ENCODE data around the gene NKX2-1. TPM values are rescaled to one million over a fixed set of nuclear protein-coding genes. Genes with fewer than 3 reads are reported as not detected.

The NKX2-1 gene
- total RNA-seq, 1 donor from 2014 or later: not detected

DNA sequence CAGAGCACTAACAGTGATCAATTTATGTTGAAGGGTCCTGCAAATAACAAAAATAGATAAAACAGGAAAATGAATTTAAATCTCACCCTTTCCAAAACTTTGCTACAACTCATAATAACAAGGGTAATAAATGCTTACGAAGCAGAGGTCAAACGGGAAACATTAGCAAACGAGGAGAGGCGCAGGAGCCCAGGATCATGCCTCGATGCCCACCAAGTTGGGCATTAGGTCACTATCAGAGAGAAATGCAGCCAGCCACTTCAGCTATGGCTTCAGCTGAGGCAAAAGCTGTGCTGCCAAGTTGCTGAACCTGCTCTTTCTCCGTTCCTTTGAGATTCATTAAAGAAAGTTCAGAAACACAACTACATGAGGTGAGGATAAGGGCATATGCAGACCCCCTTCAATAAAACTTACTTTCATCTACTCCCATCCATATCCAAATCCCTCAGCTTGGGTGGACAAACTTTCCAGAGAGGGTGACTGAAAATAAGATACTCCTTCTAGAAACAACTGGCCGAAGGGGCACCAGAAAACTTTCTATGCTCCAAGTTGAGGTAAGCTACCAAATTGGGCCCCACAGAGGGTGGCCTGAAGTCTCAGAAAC is 7.9 kb downstream of the NKX2-1 start:
- H3K4me3 Mint-ChIP-seq (ENCODE audit: unreplicated experiment): no peak overlapping the region
- H3K36me3 Mint-ChIP-seq (ENCODE audit: low read depth, unreplicated experiment): no peaks in the 10 kb centered on the region
- no peaks in the 10 kb centered on the region for H3K9me3 Mint-ChIP-seq (ENCODE audit: unreplicated experiment)
- peaks cover 58% of the 10 kb centered on the region for H3K27me3 Mint-ChIP-seq (ENCODE audit: unreplicated experiment)
- TF ChIP-seq, protein P1, sequence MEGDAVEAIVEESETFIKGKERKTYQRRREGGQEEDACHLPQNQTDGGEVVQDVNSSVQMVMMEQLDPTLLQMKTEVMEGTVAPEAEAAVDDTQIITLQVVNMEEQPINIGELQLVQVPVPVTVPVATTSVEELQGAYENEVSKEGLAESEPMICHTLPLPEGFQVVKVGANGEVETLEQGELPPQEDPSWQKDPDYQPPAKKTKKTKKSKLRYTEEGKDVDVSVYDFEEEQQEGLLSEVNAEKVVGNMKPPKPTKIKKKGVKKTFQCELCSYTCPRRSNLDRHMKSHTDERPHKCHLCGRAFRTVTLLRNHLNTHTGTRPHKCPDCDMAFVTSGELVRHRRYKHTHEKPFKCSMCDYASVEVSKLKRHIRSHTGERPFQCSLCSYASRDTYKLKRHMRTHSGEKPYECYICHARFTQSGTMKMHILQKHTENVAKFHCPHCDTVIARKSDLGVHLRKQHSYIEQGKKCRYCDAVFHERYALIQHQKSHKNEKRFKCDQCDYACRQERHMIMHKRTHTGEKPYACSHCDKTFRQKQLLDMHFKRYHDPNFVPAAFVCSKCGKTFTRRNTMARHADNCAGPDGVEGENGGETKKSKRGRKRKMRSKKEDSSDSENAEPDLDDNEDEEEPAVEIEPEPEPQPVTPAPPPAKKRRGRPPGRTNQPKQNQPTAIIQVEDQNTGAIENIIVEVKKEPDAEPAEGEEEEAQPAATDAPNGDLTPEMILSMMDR (IDR thresholded peaks at IDR 0.05; ENCODE audit: unreplicated experiment): no peak
- peaks cover 11% of the 10 kb centered on the region for H3K4me1 Mint-ChIP-seq (ENCODE audit: unreplicated experiment)
- DNase-seq (ENCODE audit: low spot score): no peak
- H3K27ac Mint-ChIP-seq (ENCODE audit: unreplicated experiment): no peak overlapping the region

DNA sequence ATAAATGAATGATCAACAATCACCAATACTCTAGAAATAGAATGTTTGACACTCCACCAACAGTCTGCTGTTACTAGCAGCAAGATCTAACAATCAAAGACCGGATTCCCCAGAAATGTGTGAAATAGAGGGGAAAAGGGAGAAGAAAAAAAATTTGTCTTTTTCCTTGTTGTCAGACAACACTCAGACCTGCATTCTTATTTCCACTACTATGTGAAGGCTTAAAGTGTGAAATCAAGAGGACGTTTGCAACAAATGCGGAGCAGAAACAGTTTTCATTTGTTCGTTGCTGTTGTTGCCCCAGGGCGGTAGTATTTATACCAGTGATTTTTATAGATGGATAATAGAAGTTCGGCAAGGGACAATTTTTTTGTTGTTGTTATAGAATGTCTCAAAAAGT is 9.2 kb downstream of the NKX2-1 start:
- Mint-ChIP-seq H3K9me3 (ENCODE audit: unreplicated experiment) (no peaks in the 10 kb centered on the region), H3K36me3 (ENCODE audit: low read depth, unreplicated experiment) (no peaks in the 10 kb centered on the region), H3K4me3 (ENCODE audit: unreplicated experiment) (no peak overlapping the region), H3K27ac (ENCODE audit: unreplicated experiment) (no peak overlapping the region), H3K4me1 (ENCODE audit: unreplicated experiment) (peaks cover 15% of the 10 kb centered on the region), H3K27me3 (ENCODE audit: unreplicated experiment) (peaks cover 59% of the 10 kb centered on the region)
- DNase-seq (ENCODE audit: low spot score): no peak
- TF ChIP-seq, protein P1 (IDR thresholded peaks at IDR 0.05; ENCODE audit: unreplicated experiment): no peak

DNA sequence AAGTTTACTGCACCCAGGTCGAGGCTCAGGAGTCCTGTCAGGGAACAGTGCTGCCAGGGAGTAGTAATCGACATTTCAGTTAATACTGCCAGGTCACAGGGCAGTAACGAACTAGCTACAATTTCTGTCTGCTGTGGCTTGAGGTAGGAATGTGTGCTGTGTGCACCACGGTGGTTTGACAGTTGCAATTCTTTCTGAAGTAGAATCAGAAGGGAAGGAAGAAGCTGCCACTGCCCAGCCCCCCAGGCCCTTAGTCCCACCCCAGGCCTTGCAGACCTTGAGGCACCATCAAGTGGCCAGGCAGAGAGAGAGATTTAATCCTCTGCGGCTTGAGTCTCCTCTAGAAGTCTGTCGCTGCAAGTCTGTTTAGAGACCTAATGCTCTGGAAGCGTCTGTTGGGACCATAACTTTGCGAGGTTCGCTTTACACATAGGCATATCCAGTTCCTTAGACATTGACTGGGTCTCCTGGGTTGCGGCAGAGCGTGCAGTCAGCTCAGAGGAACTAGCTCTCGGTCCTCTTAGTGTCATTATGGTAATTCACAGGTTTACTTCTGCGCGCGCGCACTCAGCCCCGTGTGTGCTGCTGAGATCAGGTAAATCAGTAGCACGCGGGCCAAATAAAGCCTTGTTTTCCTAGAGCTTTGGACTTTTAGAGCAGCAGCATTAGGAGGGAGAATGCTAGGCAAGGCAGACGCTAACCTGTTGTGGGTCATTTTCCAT is 9.8 kb downstream of the NKX2-1 start:
- peaks cover 57% of the 10 kb centered on the region for H3K27me3 Mint-ChIP-seq (ENCODE audit: unreplicated experiment)
- TF ChIP-seq, protein P1 (IDR thresholded peaks at IDR 0.05; ENCODE audit: unreplicated experiment): no peak
- DNase-seq (ENCODE audit: low spot score): no peak
- H3K36me3 Mint-ChIP-seq (ENCODE audit: low read depth, unreplicated experiment): no peaks in the 10 kb centered on the region
- no peaks in the 10 kb centered on the region for H3K9me3 Mint-ChIP-seq (ENCODE audit: unreplicated experiment)
- H3K27ac Mint-ChIP-seq (ENCODE audit: unreplicated experiment): no peak overlapping the region
- H3K4me1 Mint-ChIP-seq (ENCODE audit: unreplicated experiment): peaks cover 16% of the 10 kb centered on the region
- no peak overlapping the region for H3K4me3 Mint-ChIP-seq (ENCODE audit: unreplicated experiment)

DNA sequence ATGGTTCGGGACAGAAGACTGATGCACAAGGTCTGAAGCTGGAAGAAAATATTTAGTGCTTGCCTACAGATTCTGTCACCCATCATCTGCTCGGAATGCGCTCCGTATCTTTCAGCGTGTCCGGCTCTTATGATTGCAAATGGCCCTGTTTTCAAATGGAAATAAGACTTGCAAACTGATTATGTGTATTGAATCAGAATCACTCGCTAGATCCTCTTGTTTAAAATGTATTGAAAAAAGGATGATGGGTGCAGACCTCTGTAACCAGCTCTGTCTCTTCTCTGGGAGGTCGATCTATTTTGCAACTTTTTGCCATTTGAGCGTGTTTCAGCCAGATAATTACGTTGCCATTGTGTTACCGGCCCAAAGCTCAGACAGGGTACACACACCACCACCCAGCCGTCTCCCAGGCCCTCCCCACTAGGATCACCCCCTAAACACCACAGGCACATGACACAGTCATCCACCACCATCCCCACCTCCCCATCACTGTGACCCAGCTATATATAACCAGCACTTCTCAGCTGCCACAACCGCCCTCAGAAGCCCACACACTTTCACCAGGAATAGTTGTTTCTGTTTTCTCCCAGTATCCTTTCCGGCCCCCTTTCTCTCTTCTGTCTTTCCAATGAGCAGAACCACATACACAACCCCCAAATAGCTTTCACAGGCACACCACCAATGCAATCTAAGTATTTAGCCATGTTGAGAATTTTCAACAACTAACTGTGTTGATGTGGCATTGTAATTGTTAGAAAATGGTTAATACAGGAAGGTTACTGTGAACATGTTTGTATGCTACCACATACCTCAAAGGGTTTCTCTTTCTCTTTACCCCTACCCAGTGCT is 10.7 kb downstream of the NKX2-1 start:
- H3K9me3 Mint-ChIP-seq (ENCODE audit: unreplicated experiment): no peaks in the 10 kb centered on the region
- peaks cover 55% of the 10 kb centered on the region for H3K27me3 Mint-ChIP-seq (ENCODE audit: unreplicated experiment)
- H3K4me3 Mint-ChIP-seq (ENCODE audit: unreplicated experiment): no peak overlapping the region
- DNase-seq (ENCODE audit: low spot score): no peak
- H3K4me1 Mint-ChIP-seq (ENCODE audit: unreplicated experiment): peaks cover 17% of the 10 kb centered on the region
- TF ChIP-seq, protein P1 (IDR thresholded peaks at IDR 0.05; ENCODE audit: unreplicated experiment): no peak
- H3K27ac Mint-ChIP-seq (ENCODE audit: unreplicated experiment): no peak overlapping the region
- no peaks in the 10 kb centered on the region for H3K36me3 Mint-ChIP-seq (ENCODE audit: low read depth, unreplicated experiment)

Measured in endothelial cell (in vitro differentiated cells).